A673 (cell line): ENCODE results near the gene PSMG3. TPM values are rescaled to one million over a fixed set of nuclear protein-coding genes. Genes with fewer than 3 reads are reported as not detected.
A peak's percentile ranks its signal among the peaks of the same experiment; 100 is the strongest.

Source experiments
- BruUV-seq: library from RNA; stranded (reverse); fragments of 400-500 nt; replicated peaks from 2 replicates; lab custom pipeline; 2021; lab: Mats Ljungman, UMichigan
- CTCF ChIA-PET: fragments of 300-600 bp; sonication (Branson Sonifier 250); formaldehyde crosslinking; loops from one replicate; lab custom pipeline; 2022; ENCODE audit warnings: antibody characterized with exemption; lab: Charles Lee
- POLR2A ChIA-PET: fragments of 300-600 bp; sonication (Branson Sonifier 250); formaldehyde crosslinking; loops from one replicate; lab custom pipeline; 2022; ENCODE audit warnings: antibody characterized with exemption; ENCODE audit not compliant: low non-redundant PET; lab: Charles Lee
- DNase-seq: peaks from one replicate; pipeline ENCODE4 v3.0.0-alpha.2; 2015; ENCODE audit warnings: low spot score
- H3K27ac ChIP-seq: fragments of 200-600 bp; sonication (generic); 2 replicates; pipeline ENCODE4 v1.5.1; 2016; ENCODE audit warnings: mixed run types, low read depth, mild to moderate bottlenecking, mixed read lengths, antibody characterized with exemption, low read length; ENCODE audit not compliant: poor library complexity, severe bottlenecking
- H3K27me3 ChIP-seq: fragments of 200-600 bp; sonication (generic); replicated peaks from 2 replicates; pipeline ENCODE4 v1.6.1; 2017; ENCODE audit warnings: mixed run types, low read depth, mild to moderate bottlenecking, mixed read lengths, antibody characterized with exemption, low read length; ENCODE audit not compliant: insufficient read depth, poor library complexity
- H3K36me3 ChIP-seq: fragments of 200-600 bp; sonication (generic); 2 replicates; pipeline ENCODE4 v1.6.1; 2016; ENCODE audit warnings: mixed run types, mild to moderate bottlenecking, mixed read lengths, antibody characterized with exemption, low read length; ENCODE audit not compliant: insufficient read depth, poor library complexity, severe bottlenecking
- H3K4me1 ChIP-seq: fragments of 200-600 bp; sonication (generic); 2 replicates; pipeline ENCODE4 v1.6.1; 2017; ENCODE audit warnings: mixed run types, mild to moderate bottlenecking, mixed read lengths, antibody characterized with exemption, low read length; ENCODE audit not compliant: insufficient read depth, poor library complexity, severe bottlenecking
- H3K4me3 ChIP-seq: fragments of 200-600 bp; sonication (generic); 2 replicates; pipeline ENCODE4 v1.5.1; 2016; ENCODE audit warnings: low read depth, mixed run types, mild to moderate bottlenecking, mixed read lengths, low read length; ENCODE audit not compliant: poor library complexity, severe bottlenecking
- H3K9me3 ChIP-seq: fragments of 200-600 bp; sonication (generic); 2 replicates; pipeline ENCODE4 v1.6.1; 2016; ENCODE audit warnings: mixed run types, low read depth, mild to moderate bottlenecking, mixed read lengths, antibody characterized with exemption, low read length; ENCODE audit not compliant: poor library complexity, severe bottlenecking
- CTCF ChIP-seq: fragments of 300-800, 200-600 bp; sonication (generic); conservative IDR thresholded peaks from 2 replicates; pipeline ENCODE4 v1.5.1; 2017; ENCODE audit warnings: low read depth, mild to moderate bottlenecking, antibody characterized with exemption, low read length, moderate library complexity, mixed read lengths
- EZH2 ChIP-seq: fragments of 200-600 bp; sonication (generic); IDR thresholded peaks from 2 replicates; pipeline ENCODE4 v1.6.1; 2017; ENCODE audit warnings: borderline replicate concordance, low read depth, mild to moderate bottlenecking, mixed read lengths, antibody characterized with exemption, low read length; ENCODE audit not compliant: poor library complexity, severe bottlenecking
- intact Hi-C: fragments of 100-400 bp; cut with micrococcal nuclease; formaldehyde crosslinking; loops from one replicate; pipeline ENCODE4 v1.10.0; 2022; ENCODE audit not compliant: unreplicated experiment
- total RNA-seq: library from RNA; stranded (reverse); gene quantifications from 2 replicates; pipeline ENCODE4 v1.2.3, GENCODE V29; 2021

The PSMG3 gene
- total RNA-seq, 1 experiment from 2014 or later: 54.9 TPM

DNA sequence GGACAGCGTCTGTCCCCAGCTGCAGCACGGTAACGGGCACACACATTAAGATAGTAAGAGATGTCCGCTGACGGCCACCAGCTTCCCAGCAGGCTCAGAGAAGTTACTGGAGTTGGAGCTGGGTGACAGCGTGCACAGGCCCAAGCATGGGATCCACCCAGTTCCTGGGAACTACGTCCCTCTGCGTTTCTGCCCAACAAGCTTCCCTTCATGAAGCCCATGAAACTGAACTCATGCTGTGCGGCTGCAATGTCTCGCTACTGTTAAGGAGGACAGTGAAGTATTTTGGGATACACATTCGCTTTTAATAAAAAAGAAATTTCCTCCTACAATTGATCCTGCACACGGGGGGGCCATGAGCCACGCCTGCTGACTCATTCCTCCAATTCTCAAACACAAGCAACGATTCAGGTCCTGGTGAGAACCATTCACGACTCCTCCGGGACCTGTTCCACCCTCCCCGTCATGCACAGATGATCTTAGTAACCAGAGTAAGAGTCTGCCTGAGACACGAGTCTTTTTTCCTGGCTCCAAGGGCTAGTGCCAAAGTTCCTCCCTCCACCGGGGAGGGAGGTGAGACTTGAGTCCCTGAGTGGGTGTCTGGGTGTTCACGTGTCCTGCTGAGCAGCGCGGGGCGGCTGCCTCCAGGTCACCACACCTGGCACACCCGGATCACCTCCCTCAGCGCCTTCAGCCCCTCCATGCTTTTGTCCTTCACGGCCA lies 2.6 kb downstream of the PSMG3 start:
- ChIA-PET POLR2A (no interaction called here), CTCF (no interaction called here)
- H3K4me1 ChIP-seq: peaks cover 35% of the 10 kb centered on the region
- TF ChIP-seq CTCF (no peak), EZH2 (no peak)
- peak overlapping the region; percentile 68 for H3K27ac ChIP-seq
- BruUV-seq: no TSS peak
- H3K9me3 ChIP-seq: no peaks in the 10 kb centered on the region
- peak; percentile 90 for DNase-seq
- no peaks in the 10 kb centered on the region for H3K27me3 ChIP-seq
- H3K4me3 ChIP-seq: peak overlapping the region; percentile 30
- intact Hi-C loops: no loop called here
- H3K36me3 ChIP-seq: peaks cover 5% of the 10 kb centered on the region

GRCh38 chr7:1566687-1567048 lies 3.2 kb downstream of the PSMG3 start:
- Histone ChIP-seq H3K36me3 (peaks cover 5% of the 10 kb centered on the region), H3K27me3 (no peaks in the 10 kb centered on the region), H3K27ac (peak overlapping the region; percentile 68), H3K4me3 (no peak overlapping the region), H3K9me3 (no peaks in the 10 kb centered on the region), H3K4me1 (peaks cover 35% of the 10 kb centered on the region)
- BruUV-seq: no TSS peak
- ChIA-PET CTCF (no interaction called here), POLR2A (no interaction called here)
- no peak for TF ChIP-seq CTCF
- TF ChIP-seq EZH2: no peak
- no peak for DNase-seq
- intact Hi-C loops: no loop called here

GRCh38 chr7:1564603-1565022 lies 5.2 kb downstream of the PSMG3 start:
- H3K4me1 ChIP-seq: peaks cover 26% of the 10 kb centered on the region
- H3K9me3 ChIP-seq: no peaks in the 10 kb centered on the region
- POLR2A ChIA-PET: no interaction called here
- CTCF ChIA-PET: no interaction called here
- peak; percentile 27 for DNase-seq
- no peak overlapping the region for H3K27ac ChIP-seq
- H3K36me3 ChIP-seq: peaks cover 5% of the 10 kb centered on the region
- H3K27me3 ChIP-seq: no peaks in the 10 kb centered on the region
- BruUV-seq: no TSS peak
- intact Hi-C loops: no loop called here
- no peak for TF ChIP-seq CTCF
- no peak for TF ChIP-seq EZH2
- no peak overlapping the region for H3K4me3 ChIP-seq
